Brain microvascular endothelial cell (primary cell): ENCODE measurements around the gene RPL5.

ENCODE experiments used
- DNase-seq: peaks from one replicate; pipeline ENCODE4 v3.0.0-alpha.2; 2020
- H3K27ac ChIP-seq: fragments of 250-450 bp; sonication (Bioruptor Pico); 2 replicates; pipeline ENCODE4 v1.5.1; 2020; ENCODE audit warnings: mild to moderate bottlenecking, moderate library complexity
- H3K27me3 ChIP-seq: fragments of 250-450 bp; sonication (Bioruptor Pico); replicated peaks from 2 replicates; pipeline ENCODE4 v1.5.1; 2020; ENCODE audit warnings: mild to moderate bottlenecking
- H3K36me3 ChIP-seq: fragments of 250-450 bp; sonication (Bioruptor Pico); replicated peaks from 2 replicates; pipeline ENCODE4 v1.5.1; 2020; ENCODE audit warnings: mild to moderate bottlenecking
- H3K4me3 ChIP-seq: 2 replicates; pipeline ENCODE4 v1.5.1; 2011; ENCODE audit warnings: low read depth, mild to moderate bottlenecking, control low read depth, low read length, moderate library complexity
- CTCF ChIP-seq: IDR thresholded peaks from 2 replicates; pipeline ENCODE4 v1.5.1; 2011; ENCODE audit warnings: low read depth, mild to moderate bottlenecking, moderate library complexity, low read length, control low read depth, inconsistent platforms; ENCODE audit errors: missing control alignments
- in situ Hi-C: cut with HindIII; loops from 2 replicates; pipeline ENCODE4 v1.10.0; 2017; ENCODE audit warnings: low sequenced_read_pairs, low pct_ligation_motif_present

The RPL5 gene

DNA sequence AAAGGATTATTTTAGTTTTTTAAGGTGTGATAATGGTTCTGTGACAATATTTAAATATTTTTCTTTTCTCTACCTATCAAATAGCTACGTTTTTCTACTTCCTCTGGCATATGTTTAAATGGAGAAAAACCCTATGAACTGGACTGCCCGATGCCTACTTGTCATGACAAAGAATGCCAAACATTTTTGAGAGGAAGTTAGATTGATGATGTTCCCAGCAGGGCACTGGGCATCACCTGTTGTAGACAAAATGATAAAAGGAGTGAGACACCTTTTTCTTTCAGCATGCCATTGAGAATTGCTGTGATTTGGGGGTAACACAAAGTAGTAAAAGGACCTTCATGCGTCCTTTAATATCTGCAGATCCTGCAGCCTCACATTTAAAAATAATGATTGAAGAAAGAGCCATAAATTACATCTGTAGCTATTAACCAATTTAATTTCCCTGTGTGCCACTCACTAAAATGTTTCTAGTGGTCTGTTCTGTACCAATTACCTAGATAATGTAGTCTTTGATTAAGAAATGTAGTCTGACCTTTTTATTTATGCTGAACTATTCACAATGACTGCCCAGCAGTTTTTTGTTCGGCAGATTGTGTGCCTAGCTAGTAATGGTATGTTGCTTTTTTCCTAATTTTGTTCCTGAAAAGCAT lies 47.6 kb downstream of the RPL5 start:
- no peak for DNase-seq
- in situ Hi-C loops, result no loop called here
- H3K27ac ChIP-seq, result no peak overlapping the region

GRCh38 chr1:92881391-92881790 lies 49.6 kb downstream of the RPL5 start:
- no peak for TF ChIP-seq CTCF
- no peaks in the 10 kb centered on the region for H3K36me3 ChIP-seq
- in situ Hi-C loops, result no loop called here
- H3K27ac ChIP-seq, result no peak overlapping the region
- no peak overlapping the region for H3K4me3 ChIP-seq
- DNase-seq, result no peak
- no peaks in the 10 kb centered on the region for H3K27me3 ChIP-seq

More for the DNA sequence above, 47.6 kb downstream of the RPL5 start:
- Histone ChIP-seq H3K27me3 (no peaks in the 10 kb centered on the region), H3K36me3 (no peaks in the 10 kb centered on the region), H3K4me3 (no peak overlapping the region)
- TF ChIP-seq CTCF, result no peak

- no peak for TF ChIP-seq CTCF
- in situ Hi-C loops, result no loop called here
- no peak overlapping the region for H3K27ac ChIP-seq
- no peak for DNase-seq
- H3K36me3 ChIP-seq, result no peaks in the 10 kb centered on the region
- no peak overlapping the region for H3K4me3 ChIP-seq
- no peaks in the 10 kb centered on the region for H3K27me3 ChIP-seq
Observed at GRCh38 chr1:92882819-92883218, 51.0 kb downstream of the RPL5 start.

GRCh38 chr1:92883297-92883696 lies 51.5 kb downstream of the RPL5 start:
- Histone ChIP-seq H3K27me3 (no peaks in the 10 kb centered on the region), H3K27ac (no peak overlapping the region), H3K4me3 (no peak overlapping the region), H3K36me3 (no peaks in the 10 kb centered on the region)
- no peak for TF ChIP-seq CTCF
- in situ Hi-C loops, result no loop called here
- no peak for DNase-seq

GRCh38 chr1:92884195-92884594 lies 52.4 kb downstream of the RPL5 start:
- Histone ChIP-seq H3K36me3 (no peaks in the 10 kb centered on the region), H3K27ac (no peak overlapping the region), H3K4me3 (no peak overlapping the region), H3K27me3 (no peaks in the 10 kb centered on the region)
- in situ Hi-C loops, result no loop called here
- DNase-seq, result no peak
- no peak for TF ChIP-seq CTCF

DNA sequence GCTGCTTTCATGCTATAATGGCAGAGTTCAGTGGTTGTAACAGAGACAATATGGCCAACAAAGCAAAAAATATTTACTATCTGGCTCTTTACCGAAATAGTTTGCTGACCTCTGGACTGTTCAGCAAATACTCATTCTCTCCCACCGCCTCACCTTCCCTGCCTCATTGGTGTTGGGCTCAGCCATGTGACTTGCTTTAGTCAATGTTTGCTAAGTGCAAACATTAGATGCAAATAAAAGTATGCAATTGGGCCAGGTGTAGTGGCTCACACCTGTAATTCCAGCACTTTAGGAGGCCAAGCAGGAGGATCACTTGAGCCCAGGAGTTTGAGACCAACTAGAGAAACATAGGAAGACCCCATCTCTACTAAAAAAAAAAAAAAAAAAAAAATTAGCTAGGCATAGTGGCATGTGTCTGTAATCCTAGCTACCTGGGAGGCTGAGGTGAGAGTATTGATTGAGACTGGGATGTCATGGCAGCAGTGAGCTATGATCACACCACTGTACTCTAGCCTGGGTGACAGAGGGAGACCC lies 55.1 kb downstream of the RPL5 start:
- no peaks in the 10 kb centered on the region for H3K36me3 ChIP-seq
- TF ChIP-seq CTCF, result no peak
- no peak overlapping the region for H3K4me3 ChIP-seq
- in situ Hi-C loops, result no loop called here
- no peak overlapping the region for H3K27ac ChIP-seq
- no peak for DNase-seq
- no peaks in the 10 kb centered on the region for H3K27me3 ChIP-seq
